Measurements from ENCODE around the gene TEX14.

- TF ChIP-seq EZH2phosphoT487 (IDR thresholded peaks at IDR 0.05; ENCODE audit: insufficient read depth, low read depth) = no peak
- no peak for TF ChIP-seq EZH2 (IDR thresholded peaks at IDR 0.05; ENCODE audit: insufficient read depth, poor library complexity, severe bottlenecking)
Measured at GRCh38 chr17:58677194-58677880, 14.5 kb downstream of the TEX14 start.

All from GM23248 (cell line).